Fibroblast of mammary gland (primary cell): Measurements from ENCODE around the gene P2RX2.
A peak's percentile ranks its signal among the peaks of the same experiment; 100 is the strongest.

ENCODE experiments used
- DNase-seq: peaks from one replicate; pipeline ENCODE4 v3.0.0-alpha.2; 2010; ENCODE audit warnings: low read depth
- H3K4me3 ChIP-seq: 2 replicates; pipeline ENCODE4 v1.5.1; 2011; ENCODE audit warnings: low read depth, mild to moderate bottlenecking, low read length, moderate library complexity; ENCODE audit not compliant: control insufficient read depth
- TF ChIP-seq, protein P1 (sequence below): conservative IDR thresholded peaks from 2 replicates; pipeline ENCODE4 v1.5.1; 2011; ENCODE audit warnings: low read depth, low read length, inconsistent platforms; ENCODE audit not compliant: control insufficient read depth, insufficient read depth

The P2RX2 gene

GRCh38 chr12:132633901-132634300, 15.3 kb downstream of the P2RX2 start:
- H3K4me3 ChIP-seq: no peak overlapping the region
- TF ChIP-seq, protein P1, sequence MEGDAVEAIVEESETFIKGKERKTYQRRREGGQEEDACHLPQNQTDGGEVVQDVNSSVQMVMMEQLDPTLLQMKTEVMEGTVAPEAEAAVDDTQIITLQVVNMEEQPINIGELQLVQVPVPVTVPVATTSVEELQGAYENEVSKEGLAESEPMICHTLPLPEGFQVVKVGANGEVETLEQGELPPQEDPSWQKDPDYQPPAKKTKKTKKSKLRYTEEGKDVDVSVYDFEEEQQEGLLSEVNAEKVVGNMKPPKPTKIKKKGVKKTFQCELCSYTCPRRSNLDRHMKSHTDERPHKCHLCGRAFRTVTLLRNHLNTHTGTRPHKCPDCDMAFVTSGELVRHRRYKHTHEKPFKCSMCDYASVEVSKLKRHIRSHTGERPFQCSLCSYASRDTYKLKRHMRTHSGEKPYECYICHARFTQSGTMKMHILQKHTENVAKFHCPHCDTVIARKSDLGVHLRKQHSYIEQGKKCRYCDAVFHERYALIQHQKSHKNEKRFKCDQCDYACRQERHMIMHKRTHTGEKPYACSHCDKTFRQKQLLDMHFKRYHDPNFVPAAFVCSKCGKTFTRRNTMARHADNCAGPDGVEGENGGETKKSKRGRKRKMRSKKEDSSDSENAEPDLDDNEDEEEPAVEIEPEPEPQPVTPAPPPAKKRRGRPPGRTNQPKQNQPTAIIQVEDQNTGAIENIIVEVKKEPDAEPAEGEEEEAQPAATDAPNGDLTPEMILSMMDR: no peak
- no peak for DNase-seq

GRCh38 chr12:132634411-132634990, 15.9 kb downstream of the P2RX2 start:
- no peak for DNase-seq
- TF ChIP-seq, protein P1: no peak
- no peak overlapping the region for H3K4me3 ChIP-seq

- TF ChIP-seq, protein P1: no peak
- DNase-seq: no peak
- H3K4me3 ChIP-seq: no peak overlapping the region
Observed at GRCh38 chr12:132635076-132635955, 16.7 kb downstream of the P2RX2 start.

DNA sequence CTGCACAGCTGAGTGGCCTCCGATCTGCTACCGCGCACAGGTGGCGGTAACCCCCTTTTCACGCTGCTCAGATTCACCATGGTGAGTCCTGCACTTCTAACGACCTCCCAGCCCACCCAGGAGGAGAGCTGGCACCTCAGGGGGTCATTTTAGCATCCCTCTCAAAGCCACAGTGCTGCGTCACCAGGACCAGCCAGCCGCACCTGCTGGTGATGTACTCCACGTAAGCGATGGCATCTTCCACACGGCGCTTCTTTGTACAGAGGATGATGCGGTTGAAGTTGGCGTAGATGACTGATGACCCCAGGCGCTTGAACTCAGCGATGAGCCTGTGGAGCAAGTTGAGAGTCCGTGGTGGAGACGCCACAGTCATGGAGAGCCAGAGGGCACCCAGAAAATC, 19.2 kb downstream of the P2RX2 start:
- no peak for DNase-seq
- TF ChIP-seq, protein P1: no peak
- H3K4me3 ChIP-seq: no peak overlapping the region

DNA sequence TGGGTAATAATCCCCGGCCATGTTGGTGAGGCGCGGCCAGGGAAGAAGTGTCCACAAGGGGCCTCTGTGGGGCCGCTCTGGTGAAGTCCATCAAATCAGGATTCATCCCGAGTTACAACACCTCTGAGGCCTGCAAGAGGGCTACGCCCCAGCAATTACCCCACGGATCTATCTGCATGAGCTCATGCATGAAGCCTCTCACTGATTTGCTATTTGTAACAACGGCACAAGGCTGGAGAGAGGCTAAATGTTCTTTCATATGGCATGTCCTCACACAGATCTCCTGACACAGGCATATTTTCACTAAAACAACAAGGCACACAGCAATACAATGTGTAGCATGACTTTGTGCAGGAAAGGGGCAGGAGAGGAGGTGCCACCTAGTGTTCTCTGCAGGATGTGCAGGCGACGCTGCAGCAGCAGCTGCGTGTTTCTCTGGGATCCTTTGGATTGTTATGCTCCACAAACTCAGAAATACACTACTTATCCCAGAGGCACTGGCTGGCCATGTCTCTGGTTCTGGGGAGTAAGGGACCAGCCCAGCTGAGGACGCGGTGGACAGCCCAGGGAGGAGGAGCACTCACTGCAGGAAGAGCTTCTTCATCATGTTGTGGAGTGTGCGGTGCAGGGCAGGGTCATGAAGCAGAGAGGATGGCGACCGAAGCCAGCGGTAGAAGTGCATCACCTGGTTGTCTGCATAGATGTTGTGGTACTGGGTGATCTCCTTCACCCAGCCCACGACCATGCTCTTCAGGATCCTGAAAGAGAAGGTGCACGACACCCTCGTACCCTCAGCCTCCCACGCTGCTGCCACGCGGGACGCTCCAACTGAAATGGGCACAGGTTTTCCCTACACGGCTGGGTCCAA, 20.2 kb downstream of the P2RX2 start:
- peak; percentile 81 for DNase-seq
- TF ChIP-seq, protein P1: peak; percentile 86
- no peak overlapping the region for H3K4me3 ChIP-seq

DNA sequence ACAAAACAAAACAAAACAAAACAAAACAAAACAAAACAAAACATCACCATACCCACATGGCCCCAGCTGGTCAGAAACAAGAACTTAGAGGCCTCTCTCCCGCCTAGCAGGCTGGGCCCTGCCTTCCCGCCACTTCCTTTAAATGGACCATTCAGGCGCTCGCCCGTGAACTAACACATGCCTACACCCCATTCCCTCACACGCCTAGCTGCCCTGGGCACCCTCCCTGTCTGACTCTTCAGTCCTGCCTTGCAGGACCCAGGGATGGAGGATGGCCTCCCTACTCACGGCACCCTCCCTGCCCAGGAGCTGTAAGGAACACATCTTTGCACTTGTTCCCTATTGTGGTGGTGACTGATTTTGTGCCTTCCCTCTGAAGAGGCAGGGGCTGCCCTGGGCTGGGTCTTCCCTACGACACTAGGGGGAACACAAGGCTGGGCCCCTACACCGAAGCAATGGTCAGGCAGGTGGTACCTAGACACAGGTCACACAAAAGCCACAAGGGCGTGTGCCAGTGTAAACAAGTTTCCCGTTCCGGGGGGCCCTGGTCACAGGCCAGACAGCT, 21.5 kb downstream of the P2RX2 start:
- DNase-seq: no peak
- TF ChIP-seq, protein P1: no peak
- no peak overlapping the region for H3K4me3 ChIP-seq
